Ecto neural progenitor cell (in vitro differentiated cells): ENCODE measurements around the gene STARD10.

Experiments
- DNase-seq: peaks from one replicate; pipeline ENCODE4 v3.0.0-alpha.2; 2018; ENCODE audit warnings: low spot score

Gene STARD10

GRCh38 chr11:72704783-72705265 is 89.0 kb downstream of the STARD10 start:
- DNase-seq, result no peak
